NCI-H82 (cell line): Measurements from ENCODE around the gene PRKN.

Experiments
- DNase-seq: peaks from one replicate; lab custom pipeline; 2025; lab: John Stamatoyannopoulos, UW

PRKN gene

GRCh38 chr6:162674452-162674851 is 53.1 kb downstream of the PRKN start:
- DNase-seq, result no peak

GRCh38 chr6:162671580-162672165 is 55.9 kb downstream of the PRKN start:
- DNase-seq, result no peak

GRCh38 chr6:162670345-162670744 is 57.2 kb downstream of the PRKN start:
- DNase-seq, result no peak

GRCh38 chr6:162666246-162666645 is 61.3 kb downstream of the PRKN start:
- no peak for DNase-seq

- DNase-seq, result no peak
Measured at GRCh38 chr6:162653808-162654207, 73.8 kb downstream of the PRKN start.

GRCh38 chr6:162651505-162651904 is 76.1 kb downstream of the PRKN start:
- peak; percentile 53 for DNase-seq

GRCh38 chr6:162649271-162649670 is 78.3 kb downstream of the PRKN start:
- no peak for DNase-seq

GRCh38 chr6:162644153-162644552 is 83.4 kb downstream of the PRKN start:
- no peak for DNase-seq

GRCh38 chr6:162640756-162641155 is 86.8 kb downstream of the PRKN start:
- no peak for DNase-seq

GRCh38 chr6:162639951-162640350 is 87.6 kb downstream of the PRKN start:
- no peak for DNase-seq

GRCh38 chr6:162638931-162639574 is 88.5 kb downstream of the PRKN start:
- no peak for DNase-seq

- no peak for DNase-seq
Measured at GRCh38 chr6:162637317-162637716, 90.2 kb downstream of the PRKN start.

GRCh38 chr6:162636167-162636566 is 91.4 kb downstream of the PRKN start:
- no peak for DNase-seq

- DNase-seq, result no peak
Measured at GRCh38 chr6:162631546-162631945, 96.0 kb downstream of the PRKN start.

GRCh38 chr6:162630069-162630468 is 97.5 kb downstream of the PRKN start:
- DNase-seq, result peak; percentile 64

GRCh38 chr6:162627825-162628224 is 99.7 kb downstream of the PRKN start:
- DNase-seq, result no peak

GRCh38 chr6:162627362-162627761 is 100.2 kb downstream of the PRKN start:
- no peak for DNase-seq

GRCh38 chr6:162626869-162627268 is 100.7 kb downstream of the PRKN start:
- DNase-seq, result no peak

GRCh38 chr6:162625846-162626540 is 101.6 kb downstream of the PRKN start:
- DNase-seq, result no peak

GRCh38 chr6:162622572-162622971 is 105.0 kb downstream of the PRKN start:
- no peak for DNase-seq

GRCh38 chr6:162621246-162621645 is 106.3 kb downstream of the PRKN start:
- DNase-seq, result no peak

- no peak for DNase-seq
Measured at GRCh38 chr6:162620073-162620472, 107.5 kb downstream of the PRKN start.

GRCh38 chr6:162618448-162619002 is 109.0 kb downstream of the PRKN start:
- no peak for DNase-seq
